ENCODE results near the gene AK1.

Gene AK1

DNA sequence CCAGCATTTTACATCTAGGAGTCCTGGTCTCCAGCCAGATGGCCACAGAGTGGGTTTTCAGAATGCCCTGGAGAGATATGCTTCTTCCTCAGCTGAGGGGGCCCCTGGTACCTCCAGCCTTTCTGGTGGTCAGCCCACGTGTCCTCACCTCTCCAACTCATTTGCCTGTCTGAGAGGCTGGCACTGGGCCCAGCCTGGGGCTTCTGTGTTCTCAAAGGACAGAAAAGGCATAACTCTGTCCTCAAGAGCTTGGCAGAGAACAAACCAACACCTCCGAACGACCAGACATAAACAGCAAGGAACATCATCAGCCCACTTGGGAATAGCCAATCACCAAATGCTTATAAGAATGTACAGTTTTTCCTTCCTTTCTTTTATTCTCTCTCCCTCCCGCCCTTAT lies 40.1 kb downstream of the AK1 start:
- TF ChIP-seq FOXP2 (optimal IDR thresholded peaks at IDR 0.05; ENCODE audit: borderline replicate concordance, extremely low read depth, extremely low read length, insufficient read depth) (no peak), SIN3A (IDR thresholded peaks at IDR 0.05; ENCODE audit: borderline replicate concordance, insufficient read depth, low read length) (no peak), TAF1 (IDR thresholded peaks at IDR 0.05; ENCODE audit: borderline replicate concordance, insufficient read depth, low read length) (no peak), POLR2AphosphoS5 (IDR thresholded peaks at IDR 0.05; ENCODE audit: low read depth, low read length) (no peak)
- TF ChIP-seq, protein P1, sequence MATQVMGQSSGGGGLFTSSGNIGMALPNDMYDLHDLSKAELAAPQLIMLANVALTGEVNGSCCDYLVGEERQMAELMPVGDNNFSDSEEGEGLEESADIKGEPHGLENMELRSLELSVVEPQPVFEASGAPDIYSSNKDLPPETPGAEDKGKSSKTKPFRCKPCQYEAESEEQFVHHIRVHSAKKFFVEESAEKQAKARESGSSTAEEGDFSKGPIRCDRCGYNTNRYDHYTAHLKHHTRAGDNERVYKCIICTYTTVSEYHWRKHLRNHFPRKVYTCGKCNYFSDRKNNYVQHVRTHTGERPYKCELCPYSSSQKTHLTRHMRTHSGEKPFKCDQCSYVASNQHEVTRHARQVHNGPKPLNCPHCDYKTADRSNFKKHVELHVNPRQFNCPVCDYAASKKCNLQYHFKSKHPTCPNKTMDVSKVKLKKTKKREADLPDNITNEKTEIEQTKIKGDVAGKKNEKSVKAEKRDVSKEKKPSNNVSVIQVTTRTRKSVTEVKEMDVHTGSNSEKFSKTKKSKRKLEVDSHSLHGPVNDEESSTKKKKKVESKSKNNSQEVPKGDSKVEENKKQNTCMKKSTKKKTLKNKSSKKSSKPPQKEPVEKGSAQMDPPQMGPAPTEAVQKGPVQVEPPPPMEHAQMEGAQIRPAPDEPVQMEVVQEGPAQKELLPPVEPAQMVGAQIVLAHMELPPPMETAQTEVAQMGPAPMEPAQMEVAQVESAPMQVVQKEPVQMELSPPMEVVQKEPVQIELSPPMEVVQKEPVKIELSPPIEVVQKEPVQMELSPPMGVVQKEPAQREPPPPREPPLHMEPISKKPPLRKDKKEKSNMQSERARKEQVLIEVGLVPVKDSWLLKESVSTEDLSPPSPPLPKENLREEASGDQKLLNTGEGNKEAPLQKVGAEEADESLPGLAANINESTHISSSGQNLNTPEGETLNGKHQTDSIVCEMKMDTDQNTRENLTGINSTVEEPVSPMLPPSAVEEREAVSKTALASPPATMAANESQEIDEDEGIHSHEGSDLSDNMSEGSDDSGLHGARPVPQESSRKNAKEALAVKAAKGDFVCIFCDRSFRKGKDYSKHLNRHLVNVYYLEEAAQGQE (IDR thresholded peaks at IDR 0.05; ENCODE audit: insufficient read depth in 1 of 2, low read depth in 2 of 2, low read length in 2 of 2), result no peak

DNA sequence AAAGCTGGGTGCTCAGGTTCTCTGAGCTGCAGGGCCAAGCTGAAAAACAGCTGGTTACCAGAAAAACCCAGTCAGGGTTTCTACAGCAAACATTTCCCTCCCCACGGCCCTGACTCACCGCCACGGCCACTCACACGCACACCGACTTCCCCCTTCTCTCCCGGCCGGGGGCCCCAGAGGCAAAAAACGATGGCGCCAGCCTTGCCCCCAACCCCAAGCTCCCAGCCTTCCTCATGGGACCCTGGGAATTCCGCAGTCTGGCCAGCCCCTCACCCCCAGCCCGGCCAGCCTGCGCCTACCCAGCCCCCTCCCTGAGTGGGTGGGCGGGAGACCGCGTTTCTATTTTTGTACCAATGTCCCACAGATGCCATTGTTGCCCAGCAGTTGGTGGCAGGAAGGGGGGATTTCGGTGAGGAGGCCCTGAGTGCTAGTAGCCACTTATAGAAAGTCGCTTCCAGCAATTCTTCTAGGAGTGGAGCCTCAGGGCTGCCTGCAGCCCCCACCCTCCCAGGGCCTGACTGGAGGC lies 41.4 kb downstream of the AK1 start:
- TF ChIP-seq POLR2AphosphoS5 (IDR thresholded peaks at IDR 0.05; ENCODE audit: low read depth, low read length) (no peak), FOXP2 (optimal IDR thresholded peaks at IDR 0.05; ENCODE audit: borderline replicate concordance, extremely low read depth, extremely low read length, insufficient read depth) (no peak)

DNA sequence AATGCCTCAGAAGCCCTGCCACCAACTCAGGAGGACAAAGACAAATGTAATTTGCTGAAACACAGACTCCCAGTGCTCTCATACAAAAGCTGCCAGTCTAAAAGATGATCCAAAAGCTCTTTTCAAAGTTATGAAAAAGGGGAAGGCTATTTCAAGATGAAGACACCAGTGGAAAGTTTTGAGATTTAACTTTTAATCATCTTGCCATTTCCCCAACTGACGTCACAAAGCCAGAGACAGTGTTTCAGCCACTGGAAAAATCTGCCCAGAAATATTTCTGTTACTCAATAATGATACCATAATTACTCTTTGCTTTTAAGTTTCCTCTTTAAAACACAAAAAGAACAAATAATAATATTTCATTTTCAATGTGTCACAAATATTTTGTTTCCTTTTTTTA lies 43.9 kb downstream of the AK1 start:
- TF ChIP-seq TAF1 (IDR thresholded peaks at IDR 0.05; ENCODE audit: borderline replicate concordance, insufficient read depth, low read length) (no peak), POLR2AphosphoS5 (IDR thresholded peaks at IDR 0.05; ENCODE audit: low read depth, low read length) (no peak), SIN3A (IDR thresholded peaks at IDR 0.05; ENCODE audit: borderline replicate concordance, insufficient read depth, low read length) (no peak), FOXP2 (optimal IDR thresholded peaks at IDR 0.05; ENCODE audit: borderline replicate concordance, extremely low read depth, extremely low read length, insufficient read depth) (no peak)
- TF ChIP-seq, protein P1 (IDR thresholded peaks at IDR 0.05; ENCODE audit: insufficient read depth in 1 of 2, low read depth in 2 of 2, low read length in 2 of 2), result no peak

DNA sequence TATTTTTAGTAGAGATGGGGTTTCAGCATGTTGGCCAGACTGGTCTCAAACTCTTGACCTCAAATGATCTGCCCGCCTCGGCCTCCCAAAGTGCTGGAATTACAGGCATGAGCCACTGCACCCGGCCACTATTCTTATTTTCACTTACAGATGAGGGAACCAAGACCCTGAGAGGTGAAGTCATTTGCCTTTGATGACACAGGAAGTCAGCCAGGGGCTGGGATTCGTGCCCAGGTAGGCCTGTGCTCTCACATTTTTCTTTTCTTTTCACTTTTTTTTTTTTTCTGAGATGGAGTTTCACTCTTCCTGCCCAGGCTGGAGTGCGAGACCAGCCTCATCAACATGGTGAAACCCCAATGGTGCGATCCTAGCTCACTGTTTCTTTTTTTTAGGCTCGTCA lies 45.2 kb downstream of the AK1 start:
- TF ChIP-seq, protein P1 (IDR thresholded peaks at IDR 0.05; ENCODE audit: insufficient read depth in 1 of 2, low read depth in 2 of 2, low read length in 2 of 2), result no peak
- no peak for TF ChIP-seq TAF1 (IDR thresholded peaks at IDR 0.05; ENCODE audit: borderline replicate concordance, insufficient read depth, low read length)

DNA sequence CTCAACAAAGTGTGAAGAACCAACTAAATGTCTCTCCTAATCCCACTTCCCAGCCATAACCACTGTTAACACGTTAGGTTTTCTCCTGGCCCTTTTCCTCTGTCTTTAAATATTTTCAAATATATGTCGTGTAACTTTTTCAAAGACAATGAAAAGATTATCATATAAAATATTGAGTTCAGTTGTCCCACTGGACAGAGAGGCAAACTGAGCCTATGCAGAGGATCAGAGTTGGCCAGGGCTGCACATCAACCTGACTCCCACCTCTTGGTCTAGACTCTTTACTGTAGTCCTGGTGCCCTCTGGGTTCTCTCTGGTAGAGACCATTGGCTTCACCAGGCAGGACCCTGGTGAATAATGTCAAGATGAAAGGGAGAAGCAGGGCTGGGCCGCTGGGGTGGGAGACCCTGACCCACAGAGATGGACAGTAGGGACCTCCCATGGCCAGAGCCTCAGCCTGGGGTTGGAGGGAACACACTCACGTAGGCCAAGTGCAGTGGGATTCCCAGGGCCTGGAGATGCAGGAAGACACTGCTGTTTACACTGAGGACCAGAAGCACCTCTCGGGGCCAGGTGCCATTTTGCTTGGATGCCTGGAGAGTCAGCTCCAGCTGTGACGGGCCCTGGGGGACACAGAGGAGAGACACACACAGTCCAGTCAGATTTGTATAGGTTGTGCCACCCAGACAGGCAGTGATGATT lies 48.1 kb downstream of the AK1 start:
- TF ChIP-seq, protein P1 (IDR thresholded peaks at IDR 0.05; ENCODE audit: insufficient read depth in 1 of 2, low read depth in 2 of 2, low read length in 2 of 2), result no peak
